BLaER1 treated with 17β-estradiol and CSF1 and Interleukin-3, amounts not matched to agents 10 nM and 100 nM (cell line): ENCODE measurements around the gene DISP1.

ENCODE experiments used
- H3K27ac ChIP-seq, 11 experiments: shearing (Covaris generic); formaldehyde crosslinking; 2 replicates each; pipeline ENCODE4 v1.8.1; 2022
- H3K27me3 ChIP-seq, 11 experiments: shearing (Covaris generic); formaldehyde crosslinking; 2 replicates each; pipeline ENCODE4 v1.8.1; 2022
- H3K36me3 ChIP-seq, 11 experiments: shearing (Covaris generic); formaldehyde crosslinking; 2 replicates each; pipeline ENCODE4 v1.8.1; 2022
- H3K4me1 ChIP-seq, 10 experiments: shearing (Covaris generic); formaldehyde crosslinking; 2 replicates each; pipeline ENCODE4 v1.8.1; 2022
- H3K4me2 ChIP-seq, 11 experiments: shearing (Covaris generic); formaldehyde crosslinking; 2 replicates each; pipeline ENCODE4 v1.8.1; 2022
- H3K4me3 ChIP-seq, 10 experiments: shearing (Covaris generic); formaldehyde crosslinking; 2 replicates each; pipeline ENCODE4 v1.8.1; 2022
- H3K9ac ChIP-seq, 11 experiments: shearing (Covaris generic); formaldehyde crosslinking; 2 replicates each; pipeline ENCODE4 v1.8.1; 2022
- H3K9me3 ChIP-seq, 11 experiments: shearing (Covaris generic); formaldehyde crosslinking; replicated peaks in 1 of 11; 2 replicates each; pipeline ENCODE4 v1.8.1; 2022
- H4K20me1 ChIP-seq, 11 experiments: shearing (Covaris generic); formaldehyde crosslinking; 2 replicates each; pipeline ENCODE4 v1.8.1; 2022
- Cebpa-rat ChIP-seq, 11 experiments: shearing (Covaris generic); IDR thresholded peaks; 2 replicates each; pipeline ENCODE4 v1.8.1; 2022

The DISP1 gene

DNA sequence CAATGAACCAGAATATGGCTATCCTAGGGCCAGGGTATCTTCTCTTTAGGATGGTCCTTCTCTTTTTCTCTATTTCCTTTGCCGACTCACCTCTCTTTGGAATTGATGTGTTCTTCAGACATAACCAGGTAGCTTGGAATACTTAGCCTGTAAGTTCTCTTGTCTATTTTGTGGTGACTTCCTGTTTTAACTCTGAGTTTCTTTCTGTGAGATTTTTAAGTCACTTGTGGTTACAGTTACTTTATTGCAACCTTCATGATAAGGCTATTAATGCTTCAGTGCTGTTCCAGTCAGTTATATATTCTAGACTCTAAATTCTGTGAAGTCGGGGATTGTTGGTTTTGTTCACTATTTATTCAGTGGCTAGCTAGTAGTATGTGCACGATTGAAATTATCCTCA, 46.2 kb downstream of the DISP1 start:
- Histone ChIP-seq H4K20me1 (no peaks in the 10 kb centered on the region), H3K4me2 (peak overlapping the region in 2 of 11 experiments; percentile 1 to 4; a peak in 2 of 22 replicates), H3K4me1 (peaks cover 0 to 9% (median 0%) of the 10 kb centered on the region in 10 experiments; a peak in 4 of 20 replicates), H3K27me3 (no peaks in the 10 kb centered on the region), H3K9me3 (peaks cover 17 to 32% (median 27%) of the 10 kb centered on the region in 11 experiments), H3K9ac (no peak overlapping the region), H3K36me3 (peaks cover 0 to 11% (median 0%) of the 10 kb centered on the region in 11 experiments; a peak in 5 of 22 replicates), H3K27ac (no peak overlapping the region), H3K4me3 (no peak overlapping the region)
- TF ChIP-seq Cebpa-rat (IDR thresholded peaks at IDR 0.05): no peak
